ENCODE measurements around the gene MS4A15. TPM values are rescaled to one million over a fixed set of nuclear protein-coding genes. Genes with fewer than 3 reads are reported as not detected.
A peak's percentile ranks its signal among the peaks of the same experiment; 100 is the strongest.

MS4A15 gene
- total RNA-seq, 4 donors from 2014 or later: not detected

GRCh38 chr11:60783911-60784310 is 27.2 kb downstream of the MS4A15 start:
- Histone ChIP-seq H3K27ac (no peak overlapping the region), H3K4me1 (peaks cover 2 to 31% (median 9%) of the 10 kb centered on the region in 3 donors), H3K27me3 (no peaks in the 10 kb centered on the region), H3K4me3 (no peak overlapping the region), H3K36me3 (no peaks in the 10 kb centered on the region), H3K9me3 (no peaks in the 10 kb centered on the region)
- 92 to 100% methylated on average over 1 to 2 of the region's 7 CpGs for WGBS, 2 donors (ENCODE audit: low coverage in 1 of 2)
- no peak for TF ChIP-seq EP300 (IDR thresholded peaks at IDR 0.05)
- TF ChIP-seq CTCF (IDR thresholded peaks at IDR 0.05): no peak
- no peak for TF ChIP-seq POLR2AphosphoS5 (IDR thresholded peaks at IDR 0.05)
- no peak for TF ChIP-seq POLR2A (IDR thresholded peaks at IDR 0.05)
- ATAC-seq: no peak

GRCh38 chr11:60785136-60785535 is 28.5 kb downstream of the MS4A15 start, which contains the start of gene MS4A10:
MS4A10 (plus strand) TSS chr11:60785333; CDS start chr11:60790336, 5,003 bp downstream.
- H3K4me3 ChIP-seq: no peak within 1 kb of the TSS
- ATAC-seq: no peak
- peaks cover 2 to 31% (median 9%) of the 10 kb centered on the region in 3 donors for H3K4me1 ChIP-seq
- H3K36me3 ChIP-seq: no peaks in the 10 kb centered on the region
- no peak for TF ChIP-seq POLR2A (IDR thresholded peaks at IDR 0.05)
- no peak for TF ChIP-seq CTCF (IDR thresholded peaks at IDR 0.05)
- TF ChIP-seq POLR2AphosphoS5 (IDR thresholded peaks at IDR 0.05): no peak
- TF ChIP-seq EP300 (IDR thresholded peaks at IDR 0.05): no peak
- H3K9me3 ChIP-seq: no peaks in the 10 kb centered on the region
- no peak within 1 kb of the TSS for H3K27ac ChIP-seq
- 52% methylated on average over 4 of the region's 9 CpGs; no CpG with 5 or more reads in 1 of the 2 donors for WGBS, 2 donors (ENCODE audit: low coverage in 1 of 2)
- no peaks in the 10 kb centered on the region for H3K27me3 ChIP-seq

- Histone ChIP-seq H3K9me3 (no peaks in the 10 kb centered on the region), H3K27me3 (no peaks in the 10 kb centered on the region), H3K36me3 (no peaks in the 10 kb centered on the region), H3K4me3 (no peak overlapping the region), H3K4me1 (peaks cover 2 to 31% (median 9%) of the 10 kb centered on the region in 3 donors), H3K27ac (no peak overlapping the region)
- 47% methylated on average over 7 of the region's 8 CpGs; no CpG with 5 or more reads in 1 of the 2 donors for WGBS, 2 donors (ENCODE audit: low coverage in 1 of 2)
- no peak for ATAC-seq
- TF ChIP-seq POLR2A (IDR thresholded peaks at IDR 0.05) (no peak), CTCF (IDR thresholded peaks at IDR 0.05) (no peak), EP300 (IDR thresholded peaks at IDR 0.05) (no peak), POLR2AphosphoS5 (IDR thresholded peaks at IDR 0.05) (no peak)
Measured at GRCh38 chr11:60785806-60786361, 29.2 kb downstream of the MS4A15 start.

- WGBS, 2 donors (ENCODE audit: low coverage in 1 of 2): 24% methylated on average over 8 of the region's 15 CpGs; no CpG with 5 or more reads in 1 of the 2 donors
- Histone ChIP-seq H3K9me3 (no peaks in the 10 kb centered on the region), H3K4me1 (peaks cover 2 to 31% (median 9%) of the 10 kb centered on the region in 3 donors), H3K36me3 (no peaks in the 10 kb centered on the region), H3K27ac (peak overlapping the region in 2 of 4 donors; percentile 46 to 57), H3K4me3 (no peak overlapping the region), H3K27me3 (no peaks in the 10 kb centered on the region)
- peak; percentile 73 for ATAC-seq
- TF ChIP-seq EP300 (IDR thresholded peaks at IDR 0.05) (no peak), POLR2AphosphoS5 (IDR thresholded peaks at IDR 0.05) (peak; percentile 74)
Measured at GRCh38 chr11:60786811-60787567, 30.3 kb downstream of the MS4A15 start.

GRCh38 chr11:60788401-60789125 is 31.9 kb downstream of the MS4A15 start:
- Histone ChIP-seq H3K4me1 (peaks cover 2 to 31% (median 9%) of the 10 kb centered on the region in 3 donors), H3K4me3 (no peak overlapping the region), H3K9me3 (no peaks in the 10 kb centered on the region), H3K27me3 (no peaks in the 10 kb centered on the region), H3K36me3 (no peaks in the 10 kb centered on the region), H3K27ac (no peak overlapping the region)
- TF ChIP-seq POLR2AphosphoS5 (IDR thresholded peaks at IDR 0.05): no peak
- no peak for TF ChIP-seq EP300 (IDR thresholded peaks at IDR 0.05)
- TF ChIP-seq POLR2A (IDR thresholded peaks at IDR 0.05): no peak
- no peak for TF ChIP-seq CTCF (IDR thresholded peaks at IDR 0.05)
- WGBS, 2 donors (ENCODE audit: low coverage in 1 of 2): 90 to 100% methylated on average over 1 of the region's 7 CpGs
- ATAC-seq: no peak

Data from gastroesophageal sphincter (tissue), 4 donors.